K562 (cell line): ENCODE data around the gene NT5C. TPM values are rescaled to one million over a fixed set of nuclear protein-coding genes. Genes with fewer than 3 reads are reported as not detected.

Source experiments
- ATAC-seq: fragments of 200-7000 bp; cut with Tn5 transposase; 3 replicates; pipeline ENCODE4 v1.9.1; 2020; ENCODE audit warnings: moderate library complexity
- BruUV-seq: library from RNA; stranded (reverse); fragments of 400-500 nt; replicated peaks from 2 replicates; lab custom pipeline; 2021; lab: Mats Ljungman, UMichigan
- CTCF ChIA-PET: fragments of 300-600 bp; formaldehyde crosslinking; extraction: SDS; loops from one replicate; lab custom pipeline; 2021; ENCODE audit warnings: low intra/inter-chr PET ratio; lab: Yijun Ruan, JAX
- POLR2A ChIA-PET: fragments of 300-600, 350-650 bp; sonication (Branson Sonifier 250); formaldehyde crosslinking; extraction: SDS; loops from one replicate; lab custom pipeline; 2021; ENCODE audit warnings: antibody characterized with exemption, inconsistent platforms; lab: Yijun Ruan, JAX
- DNase-seq, 4 experiments: peaks; one replicate each; pipeline versions ENCODE4 v3.0.0 to v3.0.0-alpha.2; 2011 to 2018; ENCODE audit warnings: low spot score in 3 of 4, mixed read lengths in 3 of 4; ENCODE audit errors: extremely low read depth in 1 of 4
- FAIRE-seq: peaks from 2 replicates; lab custom pipeline; 2011; peaks lifted over from hg19 to GRCh38; lab: Jason Lieb, UNC
- H2AFZ ChIP-seq: 2 replicates; pipeline ENCODE4 v1.6.0; 2011; ENCODE audit warnings: low read depth, low read length, control low read depth, inconsistent platforms
- H3K27ac ChIP-seq: fragments of 200-600 bp; 3 replicates; pipeline ENCODE4 v1.8.0; 2011; ENCODE audit warnings: low read depth, mild to moderate bottlenecking, control low read depth, inconsistent platforms, low read length, moderate library complexity, mixed read lengths; ENCODE audit errors: extremely low read depth
- H3K27me3 ChIP-seq, 2 experiments: fragments of 300-600 bp in 1 of 2; 2 replicates in 1 of 2; 3 replicates in 1 of 2; pipeline versions ENCODE4 v1.6.0 to v1.8.0; 2011; ENCODE audit warnings: inconsistent platforms in 2 of 2, low read length in 2 of 2, mild to moderate bottlenecking in 1 of 2, mixed read lengths in 1 of 2, moderate library complexity in 1 of 2; ENCODE audit not compliant: control insufficient read depth in 2 of 2, insufficient read depth in 2 of 2
- H3K36me3 ChIP-seq: fragments of 300-600 bp; 3 replicates; pipeline ENCODE4 v1.8.0; 2011; ENCODE audit warnings: mild to moderate bottlenecking, low read length, inconsistent platforms; ENCODE audit not compliant: control insufficient read depth, insufficient read depth
- H3K4me1 ChIP-seq, 2 experiments: fragments of 200-600 bp in 1 of 2; replicated peaks in 1 of 2; 2 replicates in 1 of 2; 3 replicates in 1 of 2; pipeline versions ENCODE4 v1.5.1 to v1.8.0; 2011; ENCODE audit warnings: inconsistent platforms in 2 of 2, low read length in 2 of 2, mild to moderate bottlenecking in 1 of 2, mixed read lengths in 1 of 2, moderate library complexity in 1 of 2; ENCODE audit not compliant: control insufficient read depth in 2 of 2, insufficient read depth in 2 of 2
- H3K4me2 ChIP-seq: 2 replicates; pipeline ENCODE4 v1.6.1; 2011; ENCODE audit warnings: low read length, control low read depth, inconsistent platforms, mixed read lengths; ENCODE audit not compliant: insufficient read depth
- H3K4me3 ChIP-seq: fragments of 200-600 bp; sonication (generic), shearing (Covaris generic); 2 replicates; pipeline ENCODE4 v1.5.1; 2016; ENCODE audit warnings: control low read depth, inconsistent platforms
- H3K79me2 ChIP-seq: fragments of 200-600 bp; 3 replicates; pipeline ENCODE4 v1.8.0; 2011; ENCODE audit warnings: low read length, inconsistent platforms; ENCODE audit not compliant: control insufficient read depth, insufficient read depth
- H3K9ac ChIP-seq, 2 experiments: 2 replicates each; pipeline versions ENCODE4 v1.6.0 to v1.6.1; 2011; ENCODE audit warnings: low read depth in 2 of 2, low read length in 2 of 2, control low read depth in 1 of 2, inconsistent platforms in 1 of 2, mild to moderate bottlenecking in 1 of 2, mixed read lengths in 1 of 2; ENCODE audit not compliant: insufficient read depth in 1 of 2
- H3K9me1 ChIP-seq: one replicate; pipeline ENCODE4 v1.6.0; 2011; ENCODE audit warnings: inconsistent platforms, mild to moderate bottlenecking, low read length, moderate library complexity; ENCODE audit not compliant: control insufficient read depth, insufficient read depth
- H3K9me3 ChIP-seq: replicated peaks from 2 replicates; pipeline ENCODE4 v1.5.1; 2011; ENCODE audit warnings: low read depth, low read length, inconsistent platforms; ENCODE audit not compliant: control insufficient read depth, insufficient read depth
- H4K20me1 ChIP-seq: replicated peaks from 2 replicates; pipeline ENCODE4 v1.6.1; 2011; ENCODE audit warnings: low read length, inconsistent platforms, mixed read lengths; ENCODE audit not compliant: control insufficient read depth, insufficient read depth
- ARID2 ChIP-seq: fragments of 450-650 bp; IDR thresholded peaks from 2 replicates; pipeline ENCODE4 v1.6.1; 2017; ENCODE audit warnings: antibody characterized with exemption, mild to moderate bottlenecking
- E2F5 ChIP-seq: sonication (generic); formaldehyde crosslinking; IDR thresholded peaks from 2 replicates; pipeline ENCODE4 v1.8.0; 2022; ENCODE audit warnings: mild to moderate bottlenecking, missing genetic modification reagents
- GABPA ChIP-seq: fragments of 200-800 bp; sonication (Bioruptor generic); conservative IDR thresholded peaks from 2 replicates; pipeline ENCODE4 v1.6.1; 2016; ENCODE audit warnings: low read depth, missing genetic modification characterization, missing compliant biosample characterization
- MYNN ChIP-seq, 2 experiments: sonication (generic); formaldehyde crosslinking in 1 of 2; IDR thresholded peaks; 2 replicates each; pipeline versions ENCODE4 v1.5.0 to v1.6.1; 2016 to 2020; ENCODE audit warnings: antibody characterized with exemption in 1 of 2, missing genetic modification reagents in 1 of 2
- NR2C2 ChIP-seq, 2 experiments: fragments of 200-800 bp in 1 of 2; sonication (Bioruptor generic) in 1 of 2; sonication (generic) in 1 of 2; formaldehyde crosslinking in 1 of 2; IDR thresholded peaks; 2 replicates each; pipeline versions ENCODE4 v1.6.1 to v1.8.0; 2016 to 2022; ENCODE audit warnings: mild to moderate bottlenecking in 1 of 2, missing compliant biosample characterization in 1 of 2, missing genetic modification characterization in 1 of 2, missing genetic modification reagents in 1 of 2
- PRDM10 ChIP-seq: fragments of 450-650 bp; IDR thresholded peaks from 2 replicates; pipeline ENCODE4 v1.6.1; 2018; ENCODE audit not compliant: partially characterized antibody
- ZNF121 ChIP-seq: sonication (generic); formaldehyde crosslinking; conservative IDR thresholded peaks from 2 replicates; pipeline ENCODE4 v1.8.0; 2022; ENCODE audit warnings: missing genetic modification reagents
- ZNF707 ChIP-seq: fragments of 250-450 bp; sonication (Bioruptor Pico); conservative IDR thresholded peaks from 2 replicates; pipeline ENCODE4 v1.8.0; 2022; ENCODE audit warnings: inconsistent platforms, mild to moderate bottlenecking, moderate library complexity
- ZNF79 ChIP-seq: fragments of 250-450 bp; sonication (Bioruptor Pico); IDR thresholded peaks from 2 replicates; pipeline ENCODE4 v1.4.0; 2020; ENCODE audit warnings: low read depth, mild to moderate bottlenecking, moderate library complexity
- whole genome bisulfite sequencing: fragments of 100-300 bp; shearing (Covaris generic); methylation state at CpG from one replicate; pipeline ENCODE4 v1.1.6; 2016; ENCODE audit warnings: low coverage, mixed read lengths; ENCODE audit not compliant: insufficient coverage; ENCODE audit errors: missing lambda C conversion rate; 5-methylcytosine and 5-hydroxymethylcytosine counted together
- in situ Hi-C: fragments of 300-500 bp; cut with MboI; formaldehyde crosslinking; loops from 4 replicates; pipeline ENCODE4 v1.15.0; 2018; ENCODE audit warnings: inconsistent platforms, mixed read lengths
- intact Hi-C: fragments of 100-400 bp; cut with micrococcal nuclease; formaldehyde crosslinking; loops from 2 replicates; pipeline ENCODE4 v1.14.2; 2022
- polyA plus RNA-seq, 8 experiments: library from polyadenylated mRNA; depleted of rRNA in 4 of 8; stranded (reverse) in 5 of 8; unstranded in 3 of 8; fragments of >200 nt; fragmentation: Nextera tagmentation in 2 of 8; fragmentation: Illumina TruSeq in 1 of 8; extraction: Ambion mirVana in 2 of 8; extraction: Trizol in 1 of 8; gene quantifications; 2 replicates each; pipeline versions ENCODE4 v1.2.1 to v1.2.3, GENCODE V29; 2011 to 2014; ENCODE audit warnings: inconsistent platforms in 1 of 8, missing spikeins in 1 of 8
- total RNA-seq, 7 experiments: library from RNA; depleted of rRNA in 6 of 7; stranded (reverse); fragments of >200 nt in 6 of 7; fragmentation: Illumina TruSeq in 2 of 7; extraction: Trizol in 2 of 7; gene quantifications; 2 replicates each; pipeline versions ENCODE4 v1.2.1 to v1.2.3, GENCODE V29; 2011 to 2021; ENCODE audit warnings: low replicate concordance in 1 of 7

NT5C gene
- total and polyA plus RNA-seq, 9 of the 15 experiments (the other 6 are each of a cell fraction or from before 2014, with no cell fraction given), result 2.9 to 205 (median 45.0) TPM

GRCh38 chr17:75126954-75127353 lies 4.6 kb downstream of the NT5C start:
- intact Hi-C loops (no loop called here), in situ Hi-C loops (no loop called here)
- Histone ChIP-seq H3K27me3 (no peaks in the 10 kb centered on the region), H3K79me2 (peaks cover 46% of the 10 kb centered on the region), H3K27ac (no peak overlapping the region), H3K4me2 (no peak overlapping the region), H3K36me3 (peaks cover 25% of the 10 kb centered on the region; the same call in 2 of the 3 replicates), H4K20me1 (peaks cover 6% of the 10 kb centered on the region; the same call in 1 of the 2 replicates), H2AFZ (no peak overlapping the region), H3K4me3 (no peak overlapping the region), H3K9ac (no peak overlapping the region), H3K4me1 (peaks cover 27 to 47% of the 10 kb centered on the region in 2 experiments), H3K9me1 (no peaks in the 10 kb centered on the region), H3K9me3 (no peaks in the 10 kb centered on the region)
- DNase-seq (no peak), FAIRE-seq (no peak), ATAC-seq (no peak)
- BruUV-seq, result no TSS peak
- CTCF ChIA-PET, result no interaction called here
- WGBS, result 97% methylated on average over 6 of the region's 8 CpGs
- TF ChIP-seq MYNN (IDR thresholded peaks at IDR 0.05), result no peak
- TF ChIP-seq MYNN (CRISPR knock-in tag; IDR thresholded peaks at IDR 0.05), result no peak
- no peak for TF ChIP-seq ZNF707 (CRISPR knock-in tag)
- TF ChIP-seq ZNF79 (CRISPR knock-in tag), result no peak
- TF ChIP-seq ZNF121 (CRISPR knock-in tag), result peak; percentile 76
- POLR2A ChIA-PET, result interaction anchor here (0.6 to 7.6 kb wide), 8 partner anchors 10 to 361 kb away, joined by 3 to 58 read pairs (median 4); partner anchors contain the start of genes ARMC7 and JPT1

- H4K20me1 ChIP-seq, result peaks cover 6% of the 10 kb centered on the region; the same call in 1 of the 2 replicates
- CTCF ChIA-PET, result no interaction called here
- peaks cover 27 to 38% of the 10 kb centered on the region in 2 experiments for H3K4me1 ChIP-seq
- DNase-seq (peak in 1 of 4 experiments; percentile 15), FAIRE-seq (no peak), ATAC-seq (no peak)
- peaks cover 27% of the 10 kb centered on the region; the same call in 2 of the 3 replicates for H3K36me3 ChIP-seq
- no peak overlapping the region for H2AFZ ChIP-seq
- peaks cover 38% of the 10 kb centered on the region for H3K79me2 ChIP-seq
- H3K9me1 ChIP-seq, result no peaks in the 10 kb centered on the region
- no peak overlapping the region for H3K4me3 ChIP-seq
- BruUV-seq, result no TSS peak
- TF ChIP-seq ARID2 (no peak), PRDM10 (peak; percentile 29), E2F5 (CRISPR knock-in tag) (0 out of 2 replicates have a peak, but pooled peaks have one; percentile 62), NR2C2 (CRISPR knock-in tag; IDR thresholded peaks at IDR 0.05) (peak; percentile 34; the same call in 1 of the 2 replicates), NR2C2 (tag; IDR thresholded peaks at IDR 0.05) (no peak), GABPA (tag) (0 out of 2 replicates have a peak, but pooled peaks have one; percentile 20)
- no peak overlapping the region for H3K4me2 ChIP-seq
- no peaks in the 10 kb centered on the region for H3K27me3 ChIP-seq
- H3K9ac ChIP-seq, result no peak overlapping the region
- intact Hi-C loops, result no loop called here
- no peak overlapping the region; the same call in 2 of the 3 replicates for H3K27ac ChIP-seq
- 46% methylated on average over 3 of the region's 3 CpGs for WGBS
- in situ Hi-C loops, result no loop called here
- POLR2A ChIA-PET, result interaction anchor here (0.6 to 7.6 kb wide), 6 partner anchors 9 to 120 kb away, joined by 3 to 58 read pairs (median 14); partner anchors contain the start of genes ARMC7 and JPT1
- H3K9me3 ChIP-seq, result no peaks in the 10 kb centered on the region
Measured at GRCh38 chr17:75125984-75126383, 5.6 kb downstream of the NT5C start.
